Measurements from ENCODE around the gene NF1.

The NF1 gene

GRCh38 chr17:31072186-31072585, 22.6 kb upstream of the NF1 start:
- Histone ChIP-seq H3K27ac (no peak overlapping the region), H3K4me2 (no peak overlapping the region)
- TF ChIP-seq CTCF (conservative IDR thresholded peaks at IDR 0.05; ENCODE audit: low read depth, low read length): no peak

DNA sequence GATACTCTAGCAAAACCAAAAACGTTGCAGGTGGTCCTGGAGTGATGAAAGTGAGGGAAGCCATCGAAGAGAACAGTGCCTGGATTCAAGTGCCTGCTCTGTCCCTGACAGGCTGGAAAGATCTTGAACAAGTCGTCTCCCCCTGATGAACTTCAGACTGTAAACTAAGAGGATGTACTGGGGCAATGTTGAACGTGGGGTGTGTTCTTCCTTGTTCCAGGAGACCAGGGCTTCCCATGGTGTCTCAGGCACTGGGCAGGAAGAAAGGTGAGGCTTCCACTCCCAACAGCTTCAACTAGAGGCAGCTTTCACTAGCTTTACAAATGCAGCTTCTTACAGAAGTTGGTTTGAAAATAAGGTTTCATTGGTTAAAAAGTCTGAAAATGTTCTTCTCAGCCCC, 21.4 kb upstream of the NF1 start:
- Histone ChIP-seq H4K20me1 (ENCODE audit: insufficient read depth) (no peaks in the 10 kb centered on the region), H3K36me3 (ENCODE audit: insufficient read depth) (no peaks in the 10 kb centered on the region), H3K27ac (no peak overlapping the region), H3K27me3 (ENCODE audit: insufficient read depth, low read depth) (no peaks in the 10 kb centered on the region), H3K4me1 (ENCODE audit: low read depth, poor library complexity, severe bottlenecking) (peaks cover 7% of the 10 kb centered on the region), H3K9ac (no peak overlapping the region), H2AFZ (ENCODE audit: low read depth) (no peak overlapping the region), H3K4me3 (IDR thresholded peaks at IDR 0.05; ENCODE audit: insufficient read depth, low read depth, low read length) (no peak overlapping the region), H3K4me2 (no peak overlapping the region), H3K79me2 (ENCODE audit: insufficient read depth, low read depth) (no peaks in the 10 kb centered on the region)
- no peak for TF ChIP-seq CTCF (conservative IDR thresholded peaks at IDR 0.05; ENCODE audit: low read depth, low read length)

More at GRCh38 chr17:31072186-31072585, 22.6 kb upstream of the NF1 start:
- Histone ChIP-seq H3K79me2 (ENCODE audit: insufficient read depth, low read depth) (no peaks in the 10 kb centered on the region), H3K9ac (no peak overlapping the region), H3K4me1 (ENCODE audit: low read depth, poor library complexity, severe bottlenecking) (peaks cover 10% of the 10 kb centered on the region), H3K27me3 (ENCODE audit: insufficient read depth, low read depth) (no peaks in the 10 kb centered on the region), H2AFZ (ENCODE audit: low read depth) (no peak overlapping the region), H3K36me3 (ENCODE audit: insufficient read depth) (no peaks in the 10 kb centered on the region), H3K4me3 (IDR thresholded peaks at IDR 0.05; ENCODE audit: insufficient read depth, low read depth, low read length) (no peak overlapping the region), H4K20me1 (ENCODE audit: insufficient read depth) (no peaks in the 10 kb centered on the region)

DNA sequence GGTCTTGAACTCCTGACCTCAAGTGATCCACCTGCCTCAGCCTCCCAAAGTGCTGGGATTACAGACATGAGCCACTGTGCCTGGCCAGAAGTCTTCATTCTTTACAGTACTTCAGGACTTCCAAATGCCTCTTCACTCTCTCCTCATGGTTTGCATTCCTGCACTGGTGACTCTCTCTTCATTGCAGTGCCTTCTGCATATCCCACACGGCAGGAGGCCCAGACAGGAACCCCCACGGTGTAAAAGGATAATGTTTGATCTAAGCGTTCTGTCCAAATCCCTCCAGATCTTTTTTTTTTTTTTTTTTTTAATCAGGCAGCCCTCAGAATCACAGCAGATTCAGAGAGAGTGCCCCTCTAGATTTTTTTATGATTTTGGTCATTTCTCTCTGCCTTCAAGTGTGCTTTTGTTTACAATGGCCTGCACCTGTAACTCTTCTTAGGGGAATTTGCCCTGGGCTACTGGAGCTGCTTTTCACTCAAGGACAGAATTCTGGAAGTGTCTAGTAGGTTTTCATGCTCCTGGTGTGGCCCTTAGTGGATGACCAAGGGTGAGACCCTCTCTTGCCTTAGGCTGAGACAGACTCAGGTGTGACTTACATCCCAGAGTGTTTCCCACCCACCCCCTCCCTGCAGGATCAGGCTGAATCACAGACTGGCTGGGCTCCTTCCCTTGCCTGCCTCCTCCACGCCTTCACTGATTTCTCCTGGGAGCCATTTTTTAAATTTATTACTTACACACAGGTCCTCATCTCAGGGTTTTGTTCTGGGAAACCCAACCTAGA, 19.8 kb upstream of the NF1 start:
- no peak for TF ChIP-seq CTCF (conservative IDR thresholded peaks at IDR 0.05; ENCODE audit: low read depth, low read length)
- no peak overlapping the region for H3K27ac ChIP-seq
- no peak overlapping the region for H3K9ac ChIP-seq
- no peak overlapping the region for H3K4me2 ChIP-seq
- H4K20me1 ChIP-seq (ENCODE audit: insufficient read depth): no peaks in the 10 kb centered on the region
- no peaks in the 10 kb centered on the region for H3K27me3 ChIP-seq (ENCODE audit: insufficient read depth, low read depth)
- H3K79me2 ChIP-seq (ENCODE audit: insufficient read depth, low read depth): no peaks in the 10 kb centered on the region
- no peak overlapping the region for H2AFZ ChIP-seq (ENCODE audit: low read depth)
- no peaks in the 10 kb centered on the region for H3K36me3 ChIP-seq (ENCODE audit: insufficient read depth)
- peaks cover 9% of the 10 kb centered on the region for H3K4me1 ChIP-seq (ENCODE audit: low read depth, poor library complexity, severe bottlenecking)
- H3K4me3 ChIP-seq (IDR thresholded peaks at IDR 0.05; ENCODE audit: insufficient read depth, low read depth, low read length): no peak overlapping the region

DNA sequence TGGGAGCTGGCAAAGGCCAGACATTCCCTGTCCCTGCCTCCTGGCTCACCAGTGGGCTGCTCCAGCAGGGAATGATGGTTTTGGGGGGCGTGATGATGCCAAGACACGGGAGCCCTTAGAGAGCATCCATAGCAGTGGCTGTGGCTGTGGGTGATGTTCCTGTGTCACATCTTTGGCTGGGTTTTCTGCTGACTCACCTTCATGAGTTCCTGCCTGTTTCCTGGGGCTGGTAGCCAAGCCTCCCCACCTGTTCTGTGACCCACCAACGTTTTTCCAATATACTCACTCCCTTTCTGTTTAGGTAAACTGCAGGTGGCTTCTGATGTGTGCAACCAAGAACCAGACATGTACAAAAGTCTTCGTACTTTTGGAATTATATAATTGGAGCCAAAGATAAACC, 16.5 kb upstream of the NF1 start:
- no peak for TF ChIP-seq CTCF (conservative IDR thresholded peaks at IDR 0.05; ENCODE audit: low read depth, low read length)
- peaks cover 9% of the 10 kb centered on the region for H3K4me1 ChIP-seq (ENCODE audit: low read depth, poor library complexity, severe bottlenecking)

More for the DNA sequence above, 16.5 kb upstream of the NF1 start:
- H3K27ac ChIP-seq: no peak overlapping the region
- no peak overlapping the region for H3K4me3 ChIP-seq (IDR thresholded peaks at IDR 0.05; ENCODE audit: insufficient read depth, low read depth, low read length)
- H2AFZ ChIP-seq (ENCODE audit: low read depth): peak overlapping the region; percentile 4; the same call in 1 of the 2 replicates
- no peak overlapping the region for H3K9ac ChIP-seq
- H3K36me3 ChIP-seq (ENCODE audit: insufficient read depth): no peaks in the 10 kb centered on the region
- H4K20me1 ChIP-seq (ENCODE audit: insufficient read depth): no peaks in the 10 kb centered on the region
- H3K4me2 ChIP-seq: no peak overlapping the region
- no peaks in the 10 kb centered on the region for H3K79me2 ChIP-seq (ENCODE audit: insufficient read depth, low read depth)
- H3K27me3 ChIP-seq (ENCODE audit: insufficient read depth, low read depth): no peaks in the 10 kb centered on the region
